ENCODE measurements around the gene IFIT1B. TPM values are rescaled to one million over a fixed set of nuclear protein-coding genes. Genes with fewer than 3 reads are reported as not detected.
A peak's percentile ranks its signal among the peaks of the same experiment; 100 is the strongest.

Gene IFIT1B
- polyA plus RNA-seq, 3 donors = not detected

DNA sequence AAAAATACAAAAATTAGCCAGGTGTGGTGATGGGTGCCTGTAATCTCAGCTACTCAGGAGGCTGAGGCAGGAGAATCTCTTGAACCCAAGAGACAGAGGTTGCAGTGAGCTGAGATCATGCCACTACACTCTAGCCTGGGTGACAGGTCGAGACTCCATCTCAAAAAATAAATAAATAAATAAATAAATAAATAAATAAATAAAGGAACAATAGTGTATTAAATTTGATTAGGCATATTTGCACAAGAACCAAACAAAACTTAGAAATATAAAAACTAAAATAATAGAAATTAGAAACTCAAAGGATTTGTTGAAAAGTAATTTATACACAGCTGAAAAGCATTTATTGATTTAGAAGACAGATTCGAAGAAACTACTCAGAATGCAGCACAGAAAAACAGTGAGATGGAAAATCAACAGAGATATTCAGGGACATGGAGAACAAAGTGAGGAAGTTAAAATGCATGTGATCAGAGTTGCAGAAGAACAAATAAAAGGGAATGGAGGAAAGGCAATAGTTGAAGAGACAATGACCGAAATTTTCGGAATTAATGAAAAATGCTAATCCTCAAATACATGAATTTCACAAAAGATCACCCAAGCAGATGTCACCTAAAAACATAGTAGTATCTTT, 32.4 kb upstream of the IFIT1B start:
- H3K79me2 ChIP-seq (ENCODE audit: insufficient read depth, low read length) = no peaks in the 10 kb centered on the region
- Mint-ChIP-seq H3K4me1 (peaks cover 55% of the 10 kb centered on the region), H3K9me3 (no peaks in the 10 kb centered on the region), H3K36me3 (peaks cover 3 to 5% of the 10 kb centered on the region in 2 donors), H3K4me3 (no peak overlapping the region), H3K27ac (peak overlapping the region in 2 of 7 donors; percentile 2 to 41), H3K27me3 (ENCODE audit: low read depth in 3 of 3) (no peaks in the 10 kb centered on the region)
- H3K4me2 ChIP-seq (replicated peaks; ENCODE audit: extremely low read depth, low read length, poor library complexity, severe bottlenecking) = no peak overlapping the region
- H3K4me3 ChIP-seq (replicated peaks in 1 of 3; ENCODE audit: low read depth in 2 of 3, low read length in 3 of 3) = no peak overlapping the region
- H3K9ac ChIP-seq (ENCODE audit: insufficient read depth, low read length, poor library complexity, severe bottlenecking) = no peak overlapping the region
- intact Hi-C loops (cut with micrococcal nuclease) = no loop called here
- no peaks in the 10 kb centered on the region for H3K27me3 ChIP-seq (ENCODE audit: control insufficient read depth in 2 of 2, insufficient read depth in 2 of 2, low read length in 2 of 2)
- no peak overlapping the region for H3K27ac ChIP-seq (ENCODE audit: low read depth in 1 of 2, low read length in 2 of 2)
- no CpG with 5 or more reads among the region's 4 CpGs for WGBS (ENCODE audit: insufficient coverage)
- no peak for DNase-seq
- peaks cover 7% of the 10 kb centered on the region for H4K20me1 ChIP-seq (ENCODE audit: insufficient read depth, low read length)
- TF ChIP-seq, protein P1, sequence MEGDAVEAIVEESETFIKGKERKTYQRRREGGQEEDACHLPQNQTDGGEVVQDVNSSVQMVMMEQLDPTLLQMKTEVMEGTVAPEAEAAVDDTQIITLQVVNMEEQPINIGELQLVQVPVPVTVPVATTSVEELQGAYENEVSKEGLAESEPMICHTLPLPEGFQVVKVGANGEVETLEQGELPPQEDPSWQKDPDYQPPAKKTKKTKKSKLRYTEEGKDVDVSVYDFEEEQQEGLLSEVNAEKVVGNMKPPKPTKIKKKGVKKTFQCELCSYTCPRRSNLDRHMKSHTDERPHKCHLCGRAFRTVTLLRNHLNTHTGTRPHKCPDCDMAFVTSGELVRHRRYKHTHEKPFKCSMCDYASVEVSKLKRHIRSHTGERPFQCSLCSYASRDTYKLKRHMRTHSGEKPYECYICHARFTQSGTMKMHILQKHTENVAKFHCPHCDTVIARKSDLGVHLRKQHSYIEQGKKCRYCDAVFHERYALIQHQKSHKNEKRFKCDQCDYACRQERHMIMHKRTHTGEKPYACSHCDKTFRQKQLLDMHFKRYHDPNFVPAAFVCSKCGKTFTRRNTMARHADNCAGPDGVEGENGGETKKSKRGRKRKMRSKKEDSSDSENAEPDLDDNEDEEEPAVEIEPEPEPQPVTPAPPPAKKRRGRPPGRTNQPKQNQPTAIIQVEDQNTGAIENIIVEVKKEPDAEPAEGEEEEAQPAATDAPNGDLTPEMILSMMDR (IDR thresholded peaks at IDR 0.05) = no peak
- H3K9me3 ChIP-seq (replicated peaks in 1 of 2; ENCODE audit: control insufficient read depth in 1 of 2, insufficient read depth in 1 of 2, low read length in 2 of 2) = no peaks in the 10 kb centered on the region
- peaks cover 6 to 8% of the 10 kb centered on the region in 2 donors for H3K36me3 ChIP-seq (replicated peaks in 1 of 2; ENCODE audit: control insufficient read depth in 1 of 2, insufficient read depth in 2 of 2, low read length in 2 of 2)
- H2AFZ ChIP-seq (ENCODE audit: insufficient read depth, low read depth, low read length, poor library complexity, severe bottlenecking) = no peak overlapping the region
- peaks cover 42 to 48% of the 10 kb centered on the region in 2 donors for H3K4me1 ChIP-seq (ENCODE audit: control insufficient read depth in 1 of 2, insufficient read depth in 2 of 2, low read length in 2 of 2)

DNA sequence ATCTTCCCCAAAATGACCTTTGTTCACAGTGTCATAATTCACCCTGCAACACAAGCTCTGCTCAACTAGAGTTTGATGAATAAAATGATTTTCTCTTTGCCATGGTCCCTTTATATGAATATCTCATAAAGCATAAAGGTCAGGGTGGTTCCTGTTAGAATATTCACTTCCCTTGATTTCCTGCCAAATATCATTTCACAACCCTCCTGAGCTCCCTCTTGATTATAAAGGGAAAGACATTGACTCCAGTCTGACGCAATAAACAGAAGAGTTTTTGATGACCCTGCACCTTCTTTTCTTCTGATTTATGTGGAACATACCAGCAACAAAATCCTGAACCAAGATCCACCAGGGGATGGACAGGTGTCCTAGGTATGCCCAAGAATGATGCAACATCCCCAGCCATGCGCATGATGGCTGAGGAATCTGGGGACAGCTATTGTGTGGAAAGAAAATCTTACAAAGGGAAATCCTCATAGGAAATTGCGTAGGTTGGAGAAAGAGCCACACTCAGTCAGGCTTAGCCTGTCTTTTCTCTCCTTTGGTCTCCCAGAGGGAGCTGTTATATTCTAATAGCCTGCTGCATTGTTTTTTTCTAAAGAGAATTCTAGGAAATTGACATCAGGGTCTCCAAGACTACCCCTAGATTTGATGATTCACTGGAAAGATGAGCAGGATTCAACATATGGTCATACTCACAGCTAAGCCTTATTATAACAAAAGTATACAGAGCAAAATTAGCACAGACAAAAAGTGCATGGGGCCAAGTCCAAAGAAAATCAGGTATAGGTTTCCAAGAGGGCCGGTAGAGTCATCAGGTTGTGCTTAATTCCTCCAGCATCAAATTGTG, 31.2 kb upstream of the IFIT1B start:
- intact Hi-C loops (cut with micrococcal nuclease) = no loop called here
- H2AFZ ChIP-seq (ENCODE audit: insufficient read depth, low read depth, low read length, poor library complexity, severe bottlenecking) = no peak overlapping the region
- DNase-seq = peak; percentile 45 to 71 (median 70)
- Mint-ChIP-seq H3K27me3 (ENCODE audit: low read depth in 3 of 3) (no peaks in the 10 kb centered on the region), H3K36me3 (no peaks in the 10 kb centered on the region), H3K4me1 (peaks cover 66% of the 10 kb centered on the region), H3K4me3 (peak overlapping the region in 1 of 2 donors; percentile 82), H3K9me3 (no peaks in the 10 kb centered on the region), H3K27ac (peak overlapping the region in 6 of 7 donors; percentile 30 to 87 (median 76))
- H3K9ac ChIP-seq (ENCODE audit: insufficient read depth, low read length, poor library complexity, severe bottlenecking) = no peak overlapping the region
- no peaks in the 10 kb centered on the region for H3K79me2 ChIP-seq (ENCODE audit: insufficient read depth, low read length)
- no peaks in the 10 kb centered on the region for H3K27me3 ChIP-seq (ENCODE audit: control insufficient read depth in 2 of 2, insufficient read depth in 2 of 2, low read length in 2 of 2)
- H3K4me3 ChIP-seq (replicated peaks in 1 of 3; ENCODE audit: low read depth in 2 of 3, low read length in 3 of 3) = peak overlapping the region in 1 of 3 experiments; percentile 37
- TF ChIP-seq, protein P1 (IDR thresholded peaks at IDR 0.05) = no peak
- H3K36me3 ChIP-seq (replicated peaks in 1 of 2; ENCODE audit: control insufficient read depth in 1 of 2, insufficient read depth in 2 of 2, low read length in 2 of 2) = no peaks in the 10 kb centered on the region
- no peaks in the 10 kb centered on the region for H3K9me3 ChIP-seq (replicated peaks in 1 of 2; ENCODE audit: control insufficient read depth in 1 of 2, insufficient read depth in 1 of 2, low read length in 2 of 2)
- no peaks in the 10 kb centered on the region for H4K20me1 ChIP-seq (ENCODE audit: insufficient read depth, low read length)
- H3K4me2 ChIP-seq (replicated peaks; ENCODE audit: extremely low read depth, low read length, poor library complexity, severe bottlenecking) = peak overlapping the region; percentile 56
- H3K27ac ChIP-seq (ENCODE audit: low read depth in 1 of 2, low read length in 2 of 2) = peak overlapping the region in 1 of 2 donors; percentile 24
- 43% methylated on average over 2 of the region's 4 CpGs for WGBS (ENCODE audit: insufficient coverage)
- H3K4me1 ChIP-seq (ENCODE audit: control insufficient read depth in 1 of 2, insufficient read depth in 2 of 2, low read length in 2 of 2) = peaks cover 50 to 58% of the 10 kb centered on the region in 2 donors
